ENCODE data around the gene PRDM16.

PRDM16 gene

DNA sequence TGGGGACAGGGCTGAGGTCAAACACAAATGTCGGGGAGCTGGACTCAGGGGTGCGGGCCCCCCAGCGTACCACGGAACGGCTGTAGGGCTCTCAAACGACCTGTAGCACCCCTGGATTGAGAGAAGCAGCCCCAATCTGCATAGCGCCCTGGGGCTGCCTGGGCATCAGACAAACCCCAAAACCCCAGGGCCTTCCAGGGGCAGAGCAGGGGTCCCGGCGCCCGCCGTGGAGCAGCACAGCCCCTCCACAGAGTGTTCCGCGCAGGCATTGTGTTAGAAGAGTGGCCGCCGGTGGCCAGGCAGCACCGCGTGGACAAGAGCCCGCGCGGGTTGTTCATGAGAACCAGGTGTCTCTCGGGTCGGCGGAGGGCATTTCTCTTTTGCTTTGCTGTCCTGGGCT is 321.3 kb downstream of the PRDM16 start:
- DNase-seq: no peak

DNA sequence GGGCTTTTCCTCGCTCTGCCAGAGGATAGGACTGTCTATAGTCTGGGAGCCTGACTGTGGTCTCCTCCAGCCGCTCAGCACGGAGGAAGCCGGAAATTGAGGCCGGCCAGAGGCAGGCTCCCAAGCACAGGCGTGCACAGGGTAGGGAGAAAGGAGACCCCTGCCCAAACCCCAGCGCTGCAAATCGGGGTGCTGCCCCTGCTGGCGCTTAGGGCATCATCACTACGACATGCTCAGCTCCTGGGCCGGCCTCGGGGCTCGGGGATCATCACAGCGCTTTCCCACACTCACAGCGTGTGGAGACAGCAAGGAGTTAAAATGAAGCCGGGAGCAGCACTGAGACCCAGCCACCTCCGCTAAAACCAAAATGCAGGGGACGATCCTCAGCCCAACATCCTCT is 322.7 kb downstream of the PRDM16 start:
- DNase-seq: no peak

DNA sequence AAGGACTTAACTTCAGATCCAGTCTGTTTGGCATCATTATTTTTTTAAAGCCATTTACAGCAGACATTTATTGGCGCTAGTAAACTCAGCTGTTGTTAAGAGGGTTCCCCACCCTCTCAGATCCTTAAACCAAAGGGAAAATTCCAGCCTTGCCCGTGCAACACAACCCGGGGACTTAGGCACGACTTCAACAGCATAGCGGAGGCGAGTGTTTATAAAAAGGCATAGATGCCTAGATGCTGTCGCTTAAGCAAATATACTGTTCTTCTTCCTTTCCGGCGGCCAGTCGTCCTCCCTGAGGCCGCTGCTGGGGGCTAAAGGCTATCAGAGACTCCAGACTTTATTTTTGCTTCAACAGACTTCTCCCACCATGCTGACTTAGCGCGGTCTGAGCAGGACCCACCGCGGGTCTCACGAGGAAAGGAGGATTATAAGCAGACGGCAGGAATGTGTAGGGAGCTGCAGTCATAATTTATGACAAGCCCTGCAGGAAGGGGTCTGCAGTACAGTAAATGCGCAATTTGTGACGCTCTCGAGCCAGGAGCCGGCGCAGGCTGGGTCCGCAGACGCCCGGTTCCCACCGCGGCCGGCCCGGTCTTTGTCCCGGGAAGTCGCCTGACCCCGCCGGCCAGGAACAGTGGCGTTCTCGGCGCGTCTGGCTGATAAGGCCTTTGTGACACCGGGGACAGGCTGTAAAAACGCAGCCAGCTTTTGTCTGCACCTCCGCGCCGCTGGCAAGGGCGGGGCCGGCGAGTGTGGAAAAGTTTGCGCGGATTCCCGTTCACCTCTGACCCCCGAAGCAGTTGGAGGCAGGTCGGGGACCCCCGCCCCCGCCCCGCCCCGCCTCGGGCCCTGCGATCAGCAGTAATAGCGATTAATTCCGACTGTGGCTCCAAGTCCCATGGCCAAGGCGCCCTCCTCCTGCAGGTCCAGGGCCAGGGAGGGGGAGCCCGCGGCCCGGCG is 324.3 kb downstream of the PRDM16 start:
- no peak for DNase-seq

DNA sequence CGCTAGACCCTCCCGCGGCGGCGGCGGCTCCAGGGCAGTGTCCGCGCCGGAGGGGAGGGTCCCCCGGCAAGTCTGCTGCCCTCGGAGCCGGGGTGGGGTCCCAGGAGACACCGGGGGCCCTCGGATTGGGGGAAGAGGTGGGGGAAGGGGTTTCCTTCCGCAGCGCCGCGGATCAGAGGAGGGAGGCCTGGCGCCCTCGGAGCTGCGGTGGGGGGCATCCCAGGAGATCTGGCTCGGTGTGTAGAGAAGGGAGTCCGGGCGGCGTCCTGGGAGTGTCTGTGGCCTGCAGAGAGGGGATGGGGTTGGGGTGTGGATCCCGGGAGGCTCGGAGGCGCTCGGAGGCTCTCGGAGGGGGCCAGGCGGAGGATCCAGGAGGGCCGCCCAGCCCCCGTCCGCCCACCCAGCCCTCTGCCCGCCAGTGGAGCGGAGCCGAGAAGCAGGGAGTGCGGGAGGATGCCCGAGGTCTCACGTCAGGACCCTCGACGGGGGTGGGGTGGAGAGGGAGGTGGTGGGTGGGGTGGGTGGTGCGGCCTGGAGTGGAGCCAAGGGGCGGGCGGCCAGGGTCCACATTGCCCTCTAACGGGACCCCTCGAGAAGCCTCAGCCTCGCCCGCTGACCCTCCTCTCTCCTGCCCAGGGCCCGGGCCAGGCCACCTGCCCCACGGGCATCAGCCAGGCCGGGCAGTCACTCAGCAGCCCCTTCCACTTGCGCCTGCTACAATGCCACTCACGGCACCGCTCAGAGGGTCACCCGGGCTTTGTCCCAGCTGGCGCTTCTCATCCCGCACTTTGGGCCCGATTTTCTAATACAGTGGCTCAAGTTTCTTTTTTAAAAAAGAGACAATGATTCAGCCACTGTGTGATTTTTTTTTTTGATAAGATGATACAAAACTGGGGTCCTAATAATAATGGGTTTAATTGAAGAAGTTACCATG is 325.3 kb downstream of the PRDM16 start:
- no peak for DNase-seq

DNA sequence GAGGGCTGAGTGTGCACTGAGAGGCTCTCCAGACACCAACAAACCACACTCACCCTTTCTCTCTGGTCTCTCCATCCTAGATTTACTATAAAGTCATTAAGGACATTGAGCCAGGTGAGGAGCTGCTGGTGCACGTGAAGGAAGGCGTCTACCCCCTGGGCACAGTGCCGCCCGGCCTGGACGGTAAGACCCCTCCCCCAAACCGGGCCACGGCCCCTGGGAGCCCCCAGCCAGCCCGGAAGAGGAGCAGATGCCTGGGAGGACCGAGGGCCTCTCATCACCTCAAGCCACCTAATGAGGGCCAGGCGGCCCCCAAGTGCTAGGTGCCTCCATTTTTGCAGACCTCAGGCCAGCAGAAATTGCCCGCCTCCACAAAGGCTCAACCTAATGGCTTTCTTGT is 327.4 kb downstream of the PRDM16 start:
- no peak for DNase-seq

DNA sequence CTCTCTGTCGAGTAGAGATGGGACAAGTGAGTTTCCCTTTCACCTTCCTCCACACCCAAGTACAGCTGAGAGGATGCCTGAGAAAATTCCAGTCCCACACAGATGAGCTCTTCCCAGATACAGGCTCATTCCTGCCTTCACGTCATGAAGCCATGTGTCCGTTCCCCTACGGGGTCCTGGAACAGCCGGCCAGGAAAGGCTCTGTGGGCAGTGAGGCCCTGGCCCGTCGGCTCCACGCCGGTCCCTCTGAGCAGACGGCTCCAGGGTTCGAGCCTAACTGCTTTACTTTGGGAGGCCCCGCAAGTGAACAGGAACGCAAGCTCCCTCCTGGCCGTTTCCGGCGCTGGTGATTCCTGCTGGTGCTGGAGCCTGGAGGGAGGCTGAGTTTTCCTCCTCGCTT is 328.3 kb downstream of the PRDM16 start:
- DNase-seq: no peak

DNA sequence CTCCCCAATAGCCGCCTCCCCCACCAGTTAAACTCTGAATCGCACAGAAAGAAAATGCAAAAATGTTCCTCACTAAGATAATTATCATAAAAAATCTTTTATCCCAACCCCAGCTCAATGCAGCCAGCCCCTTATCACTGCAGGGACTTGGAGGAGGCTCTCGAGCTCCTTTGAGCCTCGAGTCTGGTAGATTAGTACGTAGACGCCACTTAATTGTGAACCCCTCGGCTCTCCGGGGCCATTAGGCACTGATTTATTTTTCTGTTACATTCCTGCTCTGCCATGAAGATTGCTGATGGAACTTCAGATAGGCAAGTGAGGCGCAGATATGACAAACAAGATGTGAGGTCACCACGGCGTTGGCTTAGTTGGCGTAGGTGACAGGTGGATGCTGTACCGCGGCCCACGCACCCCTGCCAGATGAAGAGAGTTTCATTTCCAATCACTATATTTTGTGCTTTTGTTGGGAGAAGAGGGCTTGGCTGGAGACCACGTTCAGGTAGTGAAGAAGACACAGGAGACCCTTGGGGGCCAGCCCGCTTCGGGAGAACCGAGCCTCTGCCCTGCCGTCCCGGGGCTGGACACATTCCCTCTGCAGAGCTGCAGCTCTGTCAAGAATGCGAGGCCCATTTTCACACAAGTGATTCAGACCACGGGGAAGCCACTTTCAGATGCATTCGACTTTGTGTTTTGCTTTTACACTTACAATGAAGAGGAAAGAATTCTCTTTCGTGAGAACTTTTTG is 329.6 kb downstream of the PRDM16 start:
- no peak for DNase-seq

DNA sequence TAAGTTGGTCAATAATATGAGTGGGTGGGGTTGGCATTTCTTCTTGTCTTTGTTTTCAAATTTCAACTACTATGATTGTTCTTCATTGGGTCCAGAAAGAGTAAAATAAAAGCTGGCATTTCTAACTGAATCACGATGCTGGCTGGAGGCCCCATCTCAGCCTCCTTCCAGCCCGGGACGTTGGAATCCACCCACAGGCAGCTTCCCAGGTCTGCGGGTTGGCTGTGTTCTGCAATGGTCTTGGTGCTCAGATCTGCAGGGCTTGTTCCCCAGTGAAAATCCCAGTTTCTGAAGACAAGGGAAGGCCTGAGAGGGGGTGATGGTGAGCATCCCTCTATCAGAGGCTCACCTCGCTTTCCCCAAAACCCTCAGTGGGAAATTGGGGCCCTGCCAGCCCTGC is 330.7 kb downstream of the PRDM16 start:
- no peak for DNase-seq

DNA sequence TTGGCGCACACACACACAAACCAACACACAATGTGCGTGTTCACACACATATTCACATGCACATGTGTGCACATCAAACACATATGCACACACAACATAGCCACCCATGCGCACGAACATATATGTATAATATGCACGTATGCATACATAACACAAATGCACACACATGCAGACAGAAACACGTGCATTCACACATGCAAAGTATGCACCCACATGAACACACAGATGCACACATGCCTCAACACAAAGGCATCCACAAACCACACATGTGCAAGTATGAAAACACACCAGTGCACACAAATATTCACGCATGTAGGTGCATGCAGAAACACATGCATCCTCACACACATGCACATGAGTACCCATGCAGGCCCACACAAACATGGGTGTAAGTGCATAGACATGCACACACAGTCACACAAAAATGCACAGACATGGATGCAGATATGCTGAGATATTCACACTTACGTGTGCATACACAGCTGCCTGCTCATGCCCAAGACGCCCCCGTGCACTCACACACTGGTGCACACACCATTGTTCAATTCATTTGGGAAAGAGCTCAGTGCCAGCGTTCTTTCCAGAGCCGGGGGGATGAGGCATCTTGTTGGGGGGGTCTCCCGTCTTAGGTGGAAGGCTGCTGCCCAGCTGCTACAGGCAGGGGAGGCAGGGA is 332.7 kb downstream of the PRDM16 start:
- no peak for DNase-seq

DNA sequence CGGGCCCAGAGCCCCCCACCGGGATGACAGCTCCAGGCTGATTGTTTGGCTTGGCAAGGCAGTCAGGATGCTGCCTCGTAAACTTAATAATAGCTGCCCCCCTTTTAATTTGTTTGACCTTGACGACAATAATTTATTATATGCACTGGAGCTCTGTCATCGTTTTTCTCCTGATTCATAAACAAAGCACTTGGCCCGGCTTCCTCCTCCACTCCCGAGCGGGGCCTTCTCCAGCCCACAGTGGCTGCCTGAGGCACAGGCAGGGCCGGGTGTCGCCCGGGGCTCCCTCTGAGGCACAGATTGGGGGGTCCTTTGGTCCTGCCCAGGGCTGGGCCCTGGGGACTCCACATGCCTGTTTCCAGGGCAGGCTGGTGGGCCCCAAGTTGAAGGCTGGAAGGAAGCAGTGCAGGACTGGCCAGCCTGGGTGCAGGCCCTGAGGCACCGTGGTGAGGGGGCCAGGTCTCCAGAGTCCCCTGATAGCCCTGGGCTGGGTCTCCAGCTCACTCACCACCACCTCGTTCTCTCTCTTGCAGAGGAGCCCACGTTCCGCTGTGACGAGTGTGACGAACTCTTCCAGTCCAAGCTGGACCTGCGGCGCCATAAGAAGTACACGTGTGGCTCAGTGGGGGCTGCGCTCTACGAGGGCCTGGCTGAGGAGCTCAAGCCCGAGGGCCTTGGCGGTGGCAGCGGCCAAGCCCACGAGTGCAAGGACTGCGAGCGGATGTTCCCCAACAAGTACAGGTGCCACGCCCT is 333.4 kb downstream of the PRDM16 start:
- DNase-seq: no peak

DNA sequence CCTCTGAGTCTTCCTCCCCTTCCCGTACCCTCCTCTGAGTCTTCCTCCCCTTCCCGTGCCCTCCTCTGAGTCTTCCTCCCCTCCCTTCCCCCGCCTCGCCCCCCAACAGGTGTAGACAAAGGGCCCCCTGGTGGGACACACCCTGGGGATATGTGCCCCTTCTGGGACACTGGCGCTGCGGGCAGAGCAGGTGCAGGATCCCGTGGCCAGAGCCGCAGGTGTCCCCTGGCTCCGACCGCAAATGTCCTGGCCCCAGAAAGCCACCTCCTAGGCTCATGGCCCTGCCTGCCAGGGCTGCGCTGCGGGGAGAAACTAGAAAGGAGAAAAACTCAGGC is 334.0 kb downstream of the PRDM16 start:
- no peak for DNase-seq

DNA sequence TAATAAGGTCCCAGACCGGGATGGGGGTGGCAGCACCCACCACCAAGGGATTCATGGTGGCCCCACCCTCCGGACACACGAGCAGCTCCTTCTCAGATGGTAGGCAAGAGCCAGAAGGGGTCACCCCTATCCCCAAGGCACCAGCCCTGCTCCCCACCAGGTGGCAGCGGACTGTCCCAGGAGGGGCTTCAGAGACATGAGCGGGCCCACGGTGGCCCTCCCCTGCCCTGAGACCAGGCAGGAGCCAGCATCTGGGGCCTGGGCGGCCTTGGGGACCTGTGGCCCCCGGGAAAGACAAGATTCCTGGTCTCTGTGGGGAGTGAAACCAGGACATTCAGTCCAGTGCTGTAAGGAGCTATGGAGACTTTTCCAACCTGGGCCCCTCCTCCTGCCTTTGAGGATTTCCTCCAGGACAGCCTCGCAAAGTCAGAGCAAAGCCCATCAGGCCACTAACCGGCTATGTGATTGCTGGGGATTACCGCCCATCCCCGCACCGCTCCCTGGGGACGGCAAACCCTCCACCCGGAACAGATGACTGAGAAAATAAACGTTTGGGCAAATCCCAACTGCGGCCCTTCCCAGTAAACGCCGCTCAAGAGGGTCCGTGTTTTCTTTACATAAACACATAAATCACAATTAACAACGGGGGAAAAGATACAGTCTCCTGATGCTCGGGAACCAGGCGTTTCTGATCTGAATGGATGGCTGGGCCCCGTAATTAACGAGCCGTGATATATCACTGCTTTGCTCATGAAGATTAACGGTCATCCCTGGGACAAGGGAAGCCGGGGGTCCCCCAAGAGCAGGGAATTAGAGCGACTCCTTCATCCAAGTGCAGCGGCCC is 334.6 kb downstream of the PRDM16 start:
- DNase-seq: no peak

DNA sequence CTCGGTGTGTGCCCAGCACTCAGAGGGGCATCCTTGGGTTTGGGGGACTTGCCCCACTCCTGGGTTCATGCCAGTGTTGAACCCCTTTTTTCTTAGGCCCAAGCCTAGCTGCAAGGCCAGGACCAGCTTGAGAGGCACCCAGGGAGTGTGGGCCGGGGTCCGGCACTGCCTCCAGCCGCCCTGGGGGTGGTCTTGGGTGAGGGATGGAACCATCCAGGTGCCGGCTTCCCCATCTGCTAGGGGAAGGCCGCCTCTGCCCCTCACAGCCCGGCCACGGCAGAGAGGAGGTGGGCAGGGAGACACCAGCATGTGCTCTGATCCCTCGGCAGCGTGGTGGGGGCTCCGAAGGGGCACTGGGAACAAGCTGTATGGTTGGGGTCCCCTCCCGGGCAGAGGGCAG is 335.3 kb downstream of the PRDM16 start:
- no peak for DNase-seq

DNA sequence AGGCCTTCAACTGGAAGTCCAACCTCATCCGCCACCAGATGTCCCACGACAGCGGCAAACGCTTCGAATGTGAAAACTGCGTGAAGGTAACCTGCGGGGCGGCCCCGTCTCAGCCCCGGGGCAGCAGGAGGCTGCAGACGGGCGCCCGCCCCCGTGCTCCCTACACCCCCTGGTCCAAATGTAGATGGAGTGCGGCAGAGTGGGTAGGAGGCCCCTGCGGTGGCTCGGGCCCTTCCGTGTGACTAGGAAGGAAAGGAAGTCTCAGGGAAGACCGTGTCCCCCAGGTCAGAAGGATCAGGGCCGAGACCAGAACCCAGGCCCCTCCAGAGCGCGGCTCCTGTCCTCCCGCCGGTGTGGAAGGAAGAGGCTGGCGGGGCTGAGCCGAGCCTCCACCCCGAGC is 335.8 kb downstream of the PRDM16 start:
- no peak for DNase-seq

DNA sequence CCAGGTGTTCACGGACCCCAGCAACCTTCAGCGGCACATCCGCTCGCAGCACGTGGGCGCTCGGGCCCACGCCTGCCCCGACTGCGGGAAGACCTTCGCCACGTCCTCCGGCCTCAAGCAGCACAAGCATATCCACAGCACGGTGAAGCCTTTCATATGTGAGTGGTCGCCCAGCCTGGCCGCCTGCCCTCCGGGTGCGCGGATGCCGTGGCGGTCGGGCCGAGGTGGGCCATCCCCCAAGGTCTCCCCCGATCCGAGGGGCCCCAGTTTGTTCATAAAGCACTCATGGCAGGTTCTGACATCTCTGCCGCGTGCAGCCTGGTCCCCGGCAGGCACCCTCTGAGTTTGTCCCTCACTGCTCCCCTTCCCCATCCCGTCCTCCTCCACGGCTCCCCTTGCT is 336.5 kb downstream of the PRDM16 start:
- DNase-seq: no peak

DNA sequence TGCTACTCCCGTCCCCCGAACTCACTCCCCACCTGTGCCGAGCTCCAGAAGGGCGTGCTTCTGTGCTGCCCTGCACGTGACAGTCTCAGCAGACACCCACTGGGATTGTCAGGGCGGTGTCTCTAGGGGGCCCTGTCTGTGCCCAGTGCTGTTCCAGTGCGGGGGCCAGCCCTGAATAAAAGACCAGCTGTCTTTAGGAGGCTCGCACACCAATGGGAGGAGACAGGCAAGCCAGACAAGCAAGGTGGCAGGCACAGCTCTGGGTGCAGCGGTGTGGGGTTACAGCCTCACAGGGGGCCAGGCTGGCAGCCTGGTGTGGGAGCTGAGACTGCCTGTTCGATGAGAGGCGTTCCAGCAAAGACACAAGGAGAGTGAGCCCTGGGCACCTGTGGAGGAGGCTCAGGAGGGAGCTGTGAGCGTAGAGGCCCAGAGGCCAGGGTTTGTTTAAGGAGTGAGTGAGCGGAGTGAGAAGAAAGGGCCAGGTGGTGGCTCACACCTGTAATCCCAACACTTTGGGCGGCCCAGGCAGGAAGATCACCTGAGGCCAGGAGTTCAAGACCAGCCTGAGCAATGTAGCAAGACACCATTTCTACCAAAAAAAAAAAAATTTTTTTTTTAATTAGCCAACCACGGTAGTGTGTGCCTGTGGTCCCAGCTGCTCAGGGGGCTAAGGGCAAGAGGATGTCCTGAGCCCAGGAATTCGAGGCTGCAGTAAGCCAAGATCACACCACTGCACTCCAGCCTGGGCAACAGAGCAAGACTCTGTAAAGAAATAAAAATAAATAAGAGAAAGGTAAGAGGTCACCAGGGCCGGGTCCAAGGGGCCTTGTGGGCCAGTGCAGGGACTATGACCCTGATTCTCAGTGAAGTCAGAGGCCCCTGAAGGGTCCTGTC is 337.2 kb downstream of the PRDM16 start:
- DNase-seq: no peak

DNA sequence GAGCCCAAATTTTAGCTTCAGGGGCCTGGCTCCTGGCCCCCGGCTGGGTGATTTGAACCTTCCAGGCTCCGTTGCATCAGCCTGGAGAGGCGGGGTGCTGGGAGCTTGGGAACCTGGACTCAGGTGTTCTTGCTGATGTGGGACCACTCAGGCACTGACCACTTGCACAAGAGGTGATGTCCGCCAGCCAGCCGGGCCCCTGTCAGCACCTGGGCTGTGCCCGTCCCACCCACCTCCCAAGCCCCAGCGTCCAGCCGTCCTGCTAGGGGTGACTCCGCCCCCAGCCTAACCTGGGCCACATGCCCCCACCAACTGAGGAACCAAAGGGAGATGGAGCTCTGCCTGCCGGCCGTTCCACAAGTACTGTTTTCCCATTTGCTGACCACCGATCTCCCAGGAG is 338.0 kb downstream of the PRDM16 start:
- DNase-seq: no peak

DNA sequence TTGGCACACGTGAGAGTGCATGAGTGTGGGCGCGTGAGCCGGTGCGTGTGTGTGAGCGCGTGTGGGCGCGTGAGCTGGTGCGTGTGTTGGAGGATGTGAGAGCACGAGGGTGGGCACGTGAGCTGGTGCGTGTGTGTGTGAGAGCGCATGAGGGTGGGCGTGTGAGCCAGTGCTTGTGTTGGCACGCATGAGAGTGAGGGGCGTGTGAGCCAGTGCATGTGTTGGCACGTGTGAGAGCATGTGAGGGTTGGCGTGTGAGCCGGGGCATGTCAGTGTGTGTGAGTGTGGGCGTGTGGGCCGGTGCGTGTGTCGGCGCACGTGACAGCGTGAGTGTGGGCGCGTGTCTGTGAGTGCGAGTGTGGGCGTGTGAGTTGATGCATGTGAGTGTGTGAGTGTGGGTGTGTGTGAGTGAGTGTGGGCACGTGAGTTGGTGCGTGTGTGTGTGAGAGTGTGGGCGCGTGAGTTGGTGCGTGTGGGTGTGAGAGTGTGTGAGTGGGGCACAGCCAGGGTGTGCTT is 339.8 kb downstream of the PRDM16 start:
- DNase-seq: no peak

DNA sequence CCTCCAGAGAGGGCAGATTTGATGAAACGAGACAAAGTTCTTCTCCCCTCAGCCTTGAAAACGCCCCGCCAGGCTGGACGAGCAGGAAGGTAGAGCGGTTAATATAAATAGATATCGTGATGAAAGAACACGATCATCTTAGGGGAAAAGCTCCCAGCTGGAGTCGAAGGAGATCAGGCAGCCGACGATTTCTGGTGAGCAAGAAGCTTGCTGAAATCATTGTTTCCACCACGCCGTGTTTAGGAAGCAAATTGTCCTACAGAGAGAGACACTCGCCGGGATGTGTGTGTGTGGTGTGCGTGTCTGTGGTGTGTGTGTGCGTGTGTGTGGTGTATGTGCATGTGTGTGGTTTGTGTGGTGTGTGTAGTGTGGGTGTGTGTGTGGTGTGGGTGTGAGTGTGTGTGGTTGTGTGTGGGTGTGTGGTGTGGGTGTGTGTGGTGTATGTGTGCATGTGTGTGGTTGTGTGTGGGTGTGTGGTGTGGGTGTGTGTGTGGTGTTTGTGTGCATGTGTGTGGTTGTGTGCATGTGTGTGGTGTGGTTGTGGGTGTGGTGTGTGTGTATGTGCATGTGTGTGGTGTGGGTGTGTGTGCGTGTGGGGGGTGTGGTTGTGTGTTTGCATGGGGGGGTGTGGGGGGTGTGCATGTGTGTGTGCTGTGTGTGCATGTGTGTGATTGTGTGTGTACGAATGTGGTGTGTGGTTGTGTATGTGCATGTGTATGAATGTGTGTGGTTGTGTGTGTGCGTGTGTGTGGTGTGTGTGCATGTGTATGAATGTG is 340.6 kb downstream of the PRDM16 start:
- no peak for DNase-seq
